Measurements from ENCODE around the gene TM9SF2. TPM values are rescaled to one million over a fixed set of nuclear protein-coding genes. Genes with fewer than 3 reads are reported as not detected.

TM9SF2 gene
- polyA plus RNA-seq, 3 donors: 54.0 to 255 (median 218) TPM

GRCh38 chr13:99528547-99528946 lies 27.3 kb downstream of the TM9SF2 start:
- no peaks in the 10 kb centered on the region for H3K9me3 Mint-ChIP-seq
- H3K4me3 ChIP-seq (replicated peaks in 1 of 3; ENCODE audit: low read depth in 2 of 3, low read length in 3 of 3): no peak overlapping the region
- H3K36me3 ChIP-seq (replicated peaks in 1 of 2; ENCODE audit: control insufficient read depth in 1 of 2, insufficient read depth in 2 of 2, low read length in 2 of 2): peaks cover 77 to 96% of the 10 kb centered on the region in 2 donors
- no peaks in the 10 kb centered on the region for H3K27me3 Mint-ChIP-seq (ENCODE audit: low read depth in 3 of 3)
- intact Hi-C loops (cut with micrococcal nuclease): no loop called here
- no peak overlapping the region for H3K4me2 ChIP-seq (replicated peaks; ENCODE audit: extremely low read depth, low read length, poor library complexity, severe bottlenecking)
- no peak for TF ChIP-seq CTCF (IDR thresholded peaks at IDR 0.05)
- H3K27ac ChIP-seq (ENCODE audit: low read depth in 1 of 2, low read length in 2 of 2): no peak overlapping the region
- no peaks in the 10 kb centered on the region for H3K9me3 ChIP-seq (replicated peaks in 1 of 2; ENCODE audit: control insufficient read depth in 1 of 2, insufficient read depth in 1 of 2, low read length in 2 of 2)
- H3K27me3 ChIP-seq (ENCODE audit: control insufficient read depth in 2 of 2, insufficient read depth in 2 of 2, low read length in 2 of 2): no peaks in the 10 kb centered on the region
- no peak overlapping the region for H3K9ac ChIP-seq (ENCODE audit: insufficient read depth, low read length, poor library complexity, severe bottlenecking)
- H4K20me1 ChIP-seq (ENCODE audit: insufficient read depth, low read length): peaks cover 95% of the 10 kb centered on the region
- H3K4me1 Mint-ChIP-seq: peaks cover 3% of the 10 kb centered on the region
- H2AFZ ChIP-seq (ENCODE audit: insufficient read depth, low read depth, low read length, poor library complexity, severe bottlenecking): no peak overlapping the region
- H3K4me3 Mint-ChIP-seq: no peak overlapping the region
- H3K36me3 Mint-ChIP-seq: peaks cover 72 to 79% of the 10 kb centered on the region in 2 donors
- no peak for DNase-seq
- peaks cover 49% of the 10 kb centered on the region for H3K79me2 ChIP-seq (ENCODE audit: insufficient read depth, low read length)
- H3K4me1 ChIP-seq (ENCODE audit: control insufficient read depth in 1 of 2, insufficient read depth in 2 of 2, low read length in 2 of 2): no peaks in the 10 kb centered on the region
- H3K27ac Mint-ChIP-seq: no peak overlapping the region

GRCh38 chr13:99536023-99536422 lies 34.8 kb downstream of the TM9SF2 start:
- Histone ChIP-seq H3K9me3 (replicated peaks in 1 of 2; ENCODE audit: control insufficient read depth in 1 of 2, insufficient read depth in 1 of 2, low read length in 2 of 2) (no peaks in the 10 kb centered on the region), H3K36me3 (replicated peaks in 1 of 2; ENCODE audit: control insufficient read depth in 1 of 2, insufficient read depth in 2 of 2, low read length in 2 of 2) (peaks cover 60 to 96% of the 10 kb centered on the region in 2 donors), H3K4me2 (replicated peaks; ENCODE audit: extremely low read depth, low read length, poor library complexity, severe bottlenecking) (no peak overlapping the region), H3K4me3 (replicated peaks in 1 of 3; ENCODE audit: low read depth in 2 of 3, low read length in 3 of 3) (no peak overlapping the region), H2AFZ (ENCODE audit: insufficient read depth, low read depth, low read length, poor library complexity, severe bottlenecking) (no peak overlapping the region), H3K79me2 (ENCODE audit: insufficient read depth, low read length) (peaks cover 25% of the 10 kb centered on the region), H3K9ac (ENCODE audit: insufficient read depth, low read length, poor library complexity, severe bottlenecking) (no peak overlapping the region), H3K4me1 (ENCODE audit: control insufficient read depth in 1 of 2, insufficient read depth in 2 of 2, low read length in 2 of 2) (no peaks in the 10 kb centered on the region), H3K27ac (ENCODE audit: low read depth in 1 of 2, low read length in 2 of 2) (no peak overlapping the region), H3K27me3 (ENCODE audit: control insufficient read depth in 2 of 2, insufficient read depth in 2 of 2, low read length in 2 of 2) (no peaks in the 10 kb centered on the region), H4K20me1 (ENCODE audit: insufficient read depth, low read length) (peaks cover 87% of the 10 kb centered on the region)
- H3K36me3 Mint-ChIP-seq: peaks cover 56 to 74% of the 10 kb centered on the region in 2 donors
- no peak for TF ChIP-seq CTCF (IDR thresholded peaks at IDR 0.05)
- H3K4me3 Mint-ChIP-seq: no peak overlapping the region
- no peaks in the 10 kb centered on the region for H3K4me1 Mint-ChIP-seq
- no peaks in the 10 kb centered on the region for H3K9me3 Mint-ChIP-seq
- no peaks in the 10 kb centered on the region for H3K27me3 Mint-ChIP-seq (ENCODE audit: low read depth in 3 of 3)
- no peak for DNase-seq
- no peak overlapping the region for H3K27ac Mint-ChIP-seq
- WGBS (ENCODE audit: insufficient coverage): no CpG with 5 or more reads among the region's 2 CpGs
- intact Hi-C loops (cut with micrococcal nuclease): no loop called here

Measured in CD14-positive monocyte (primary cell).